H9 (cell line): ENCODE measurements around the gene HS3ST2. TPM values are rescaled to one million over a fixed set of nuclear protein-coding genes. Genes with fewer than 3 reads are reported as not detected.

Experiments
- DNase-seq: peaks from one replicate; pipeline ENCODE4 v3.0.0-alpha.2; 2017
- H2AFZ ChIP-seq: one replicate; pipeline ENCODE4 v1.6.1; 2013; ENCODE audit warnings: mild to moderate bottlenecking, low read length, control low read depth, moderate library complexity
- H2AK5ac ChIP-seq: 2 replicates; pipeline ENCODE4 v1.6.1; 2013; ENCODE audit warnings: low read length, control low read depth, mixed read lengths; ENCODE audit not compliant: insufficient read length
- H2BK120ac ChIP-seq: one replicate; pipeline ENCODE4 v1.6.1; 2013; ENCODE audit warnings: low read depth, mild to moderate bottlenecking, low read length, control low read depth, inconsistent platforms; ENCODE audit not compliant: poor library complexity, severe bottlenecking
- H2BK12ac ChIP-seq: 2 replicates; pipeline ENCODE4 v1.6.1; 2013; ENCODE audit warnings: low read length, control low read depth, mixed read lengths, low read depth; ENCODE audit not compliant: insufficient read length
- H2BK15ac ChIP-seq: 2 replicates; pipeline ENCODE4 v1.6.1; 2013; ENCODE audit warnings: low read depth, low read length, control low read depth
- H2BK20ac ChIP-seq: one replicate; pipeline ENCODE4 v1.6.1; 2013; ENCODE audit warnings: low read depth, mild to moderate bottlenecking, low read length, control low read depth, inconsistent platforms; ENCODE audit not compliant: poor library complexity, severe bottlenecking
- H2BK5ac ChIP-seq: 2 replicates; pipeline ENCODE4 v1.6.1; 2013; ENCODE audit warnings: low read length, control low read depth, mixed read lengths; ENCODE audit not compliant: insufficient read length
- H3K14ac ChIP-seq: 2 replicates; pipeline ENCODE4 v1.6.1; 2013; ENCODE audit warnings: low read length, control low read depth; ENCODE audit not compliant: insufficient read depth
- H3K18ac ChIP-seq: 2 replicates; pipeline ENCODE4 v1.6.1; 2013; ENCODE audit warnings: low read depth, mild to moderate bottlenecking, mixed read lengths, low read length, control low read depth; ENCODE audit not compliant: insufficient read length
- H3K23ac ChIP-seq: 2 replicates; pipeline ENCODE4 v1.6.1; 2013; ENCODE audit warnings: low read length, control low read depth, mixed read lengths, low read depth; ENCODE audit not compliant: insufficient read length
- H3K23me2 ChIP-seq: 2 replicates; pipeline ENCODE4 v1.6.1; 2013; ENCODE audit warnings: low read depth, mild to moderate bottlenecking, mixed read lengths, low read length, control low read depth; ENCODE audit not compliant: insufficient read length, poor library complexity, severe bottlenecking
- H3K27ac ChIP-seq: 2 replicates; pipeline ENCODE4 v1.5.1; 2013; ENCODE audit warnings: low read length, control low read depth, mixed read lengths, low read depth; ENCODE audit not compliant: insufficient read length
- H3K27me3 ChIP-seq: 2 replicates; pipeline ENCODE4 v1.6.1; 2013; ENCODE audit warnings: low read length, control low read depth, inconsistent platforms; ENCODE audit not compliant: insufficient read depth
- H3K4ac ChIP-seq: 2 replicates; pipeline ENCODE4 v1.6.1; 2013; ENCODE audit warnings: low read depth, mild to moderate bottlenecking, control low read depth, inconsistent platforms, low read length, moderate library complexity
- H3K4me1 ChIP-seq: 2 replicates; pipeline ENCODE4 v1.6.1; 2013; ENCODE audit warnings: low read length, control low read depth, inconsistent platforms; ENCODE audit not compliant: insufficient read depth
- H3K4me2 ChIP-seq: 2 replicates; pipeline ENCODE4 v1.6.1; 2013; ENCODE audit warnings: low read length, control low read depth, mixed read lengths; ENCODE audit not compliant: insufficient read length, insufficient read depth
- H3K56ac ChIP-seq: 2 replicates; pipeline ENCODE4 v1.6.1; 2013; ENCODE audit warnings: low read depth, mild to moderate bottlenecking, mixed read lengths, low read length, control low read depth; ENCODE audit not compliant: insufficient read length
- H3K79me1 ChIP-seq: 2 replicates; pipeline ENCODE4 v1.6.1; 2013; ENCODE audit warnings: low read depth, mild to moderate bottlenecking, moderate library complexity, low read length, control low read depth, inconsistent platforms; ENCODE audit not compliant: insufficient read depth, poor library complexity, severe bottlenecking
- H3K79me2 ChIP-seq: 2 replicates; pipeline ENCODE4 v1.6.1; 2013; ENCODE audit warnings: low read length, control low read depth, inconsistent platforms; ENCODE audit not compliant: insufficient read depth
- H3K9ac ChIP-seq: 2 replicates; pipeline ENCODE4 v1.6.1; 2013; ENCODE audit warnings: low read length, control low read depth, mixed read lengths; ENCODE audit not compliant: insufficient read length; ENCODE audit errors: extremely low read depth
- H3K9me3 ChIP-seq: one replicate; pipeline ENCODE4 v1.6.1; 2013; ENCODE audit warnings: low read depth, low read length, inconsistent platforms; ENCODE audit not compliant: control insufficient read depth
- H3T11ph ChIP-seq: one replicate; pipeline ENCODE4 v1.6.1; 2013; ENCODE audit warnings: mild to moderate bottlenecking, low read length, control low read depth, inconsistent platforms
- H4K20me1 ChIP-seq: one replicate; pipeline ENCODE4 v1.6.1; 2013; ENCODE audit not compliant: control insufficient read depth, insufficient read length, insufficient read depth
- H4K5ac ChIP-seq: 2 replicates; pipeline ENCODE4 v1.6.1; 2013; ENCODE audit warnings: low read depth, mild to moderate bottlenecking, mixed read lengths, low read length, control low read depth; ENCODE audit not compliant: insufficient read length
- H4K8ac ChIP-seq: replicated peaks from 2 replicates; pipeline ENCODE4 v1.6.1; 2013; ENCODE audit warnings: low read length, control low read depth, mixed read lengths, low read depth; ENCODE audit not compliant: insufficient read length
- H4K91ac ChIP-seq: 2 replicates; pipeline ENCODE4 v1.6.1; 2013; ENCODE audit warnings: low read depth, mild to moderate bottlenecking, moderate library complexity, mixed read lengths, low read length, control low read depth; ENCODE audit not compliant: insufficient read length
- H3K27ac Mint-ChIP-seq, 3 experiments: 2 replicates in 2 of 3; 3 replicates in 1 of 3; pipeline ENCODE4 v1.8.0; 2020 to 2021; ENCODE audit warnings: mixed read lengths in 3 of 3, mild to moderate bottlenecking in 1 of 3, moderate library complexity in 1 of 3
- H3K27me3 Mint-ChIP-seq: 2 replicates; pipeline ENCODE4 v1.8.0; 2021; ENCODE audit warnings: low read depth, mild to moderate bottlenecking, moderate library complexity, mixed read lengths
- H3K36me3 Mint-ChIP-seq, 3 experiments: 2 replicates in 2 of 3; 3 replicates in 1 of 3; pipeline ENCODE4 v1.8.0; 2020 to 2021; ENCODE audit warnings: low read depth in 3 of 3, mixed read lengths in 3 of 3; ENCODE audit not compliant: insufficient read depth in 1 of 3
- H3K4me1 Mint-ChIP-seq, 2 experiments: 2 replicates each; pipeline ENCODE4 v1.8.0; 2020; ENCODE audit warnings: mixed read lengths in 2 of 2
- H3K4me3 Mint-ChIP-seq, 2 experiments: 2 replicates in 1 of 2; 3 replicates in 1 of 2; pipeline ENCODE4 v1.8.0; 2020 to 2021; ENCODE audit warnings: mild to moderate bottlenecking in 2 of 2, mixed read lengths in 2 of 2, moderate library complexity in 1 of 2
- H3K9me3 Mint-ChIP-seq, 2 experiments: 2 replicates in 1 of 2; 3 replicates in 1 of 2; pipeline ENCODE4 v1.8.0; 2020; ENCODE audit warnings: mild to moderate bottlenecking in 2 of 2, mixed read lengths in 2 of 2, moderate library complexity in 1 of 2
- WGBS: extraction: QIAGEN DNeasy Blood & Tissue Kit; methylation state at CpG from one replicate; pipeline ENCODE4 v1.1.7; 2013; ENCODE audit warnings: missing lambda C conversion rate, low lambda C conversion rate, mixed read lengths; ENCODE audit not compliant: insufficient read length; ENCODE audit errors: extremely low coverage; 5-methylcytosine and 5-hydroxymethylcytosine counted together
- total RNA-seq: library from RNA; stranded (reverse); gene quantifications from 2 replicates; pipeline ENCODE4 v1.2.1, GENCODE V29; 2021
- TF ChIP-seq, protein P1 (sequence below): fragments of 200-600 bp; sonication (generic); conservative IDR thresholded peaks from 3 replicates; pipeline ENCODE4 v1.8.0; 2021; ENCODE audit warnings: antibody characterized with exemption, mild to moderate bottlenecking

Gene HS3ST2
- total RNA-seq, 1 experiment from 2014 or later, result 3.1 TPM

DNA sequence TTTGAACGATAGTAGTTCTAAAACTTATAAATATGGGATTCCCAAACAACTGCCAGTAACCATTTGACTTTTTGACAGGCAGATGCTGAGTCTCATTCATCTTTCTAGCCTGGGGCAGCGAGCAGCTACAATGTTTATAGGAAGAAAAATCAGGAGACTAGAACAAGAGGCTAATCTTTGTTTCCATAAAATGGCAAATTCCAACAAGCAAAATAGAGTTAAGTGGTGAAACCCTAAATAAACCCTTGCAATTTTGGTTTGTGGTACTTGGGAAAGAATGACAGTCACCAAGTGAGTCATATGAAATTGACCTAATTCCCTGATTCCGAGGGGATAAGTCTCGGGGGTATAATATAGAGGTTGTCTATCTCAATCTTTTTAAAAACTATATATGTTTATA is 27.3 kb upstream of the HS3ST2 start:
- Histone ChIP-seq H3T11ph (no peak overlapping the region), H3K18ac (no peak overlapping the region), H3K27ac (no peak overlapping the region), H3K9me3 (no peaks in the 10 kb centered on the region), H2BK20ac (no peak overlapping the region), H3K4ac (no peak overlapping the region), H3K14ac (no peak overlapping the region), H3K27me3 (no peaks in the 10 kb centered on the region), H3K4me2 (no peak overlapping the region), H2BK15ac (no peak overlapping the region), H2AFZ (no peak overlapping the region), H2BK5ac (no peak overlapping the region), H4K91ac (no peak overlapping the region), H3K9ac (no peak overlapping the region), H3K23me2 (no peaks in the 10 kb centered on the region), H2AK5ac (no peak overlapping the region), H2BK120ac (no peak overlapping the region), H3K79me2 (no peaks in the 10 kb centered on the region), H4K20me1 (no peaks in the 10 kb centered on the region), H2BK12ac (no peak overlapping the region), H4K5ac (no peak overlapping the region), H3K4me1 (no peaks in the 10 kb centered on the region), H3K56ac (no peak overlapping the region), H3K23ac (no peak overlapping the region), H3K79me1 (no peaks in the 10 kb centered on the region), H4K8ac (no peak overlapping the region)
- Mint-ChIP-seq H3K4me3 (no peak overlapping the region), H3K4me1 (peaks cover 17 to 22% of the 10 kb centered on the region in 2 experiments), H3K36me3 (no peaks in the 10 kb centered on the region), H3K27me3 (no peaks in the 10 kb centered on the region), H3K27ac (no peak overlapping the region), H3K9me3 (no peaks in the 10 kb centered on the region; a peak in 1 of 5 replicates)
- DNase-seq, result no peak
- TF ChIP-seq, protein P1, sequence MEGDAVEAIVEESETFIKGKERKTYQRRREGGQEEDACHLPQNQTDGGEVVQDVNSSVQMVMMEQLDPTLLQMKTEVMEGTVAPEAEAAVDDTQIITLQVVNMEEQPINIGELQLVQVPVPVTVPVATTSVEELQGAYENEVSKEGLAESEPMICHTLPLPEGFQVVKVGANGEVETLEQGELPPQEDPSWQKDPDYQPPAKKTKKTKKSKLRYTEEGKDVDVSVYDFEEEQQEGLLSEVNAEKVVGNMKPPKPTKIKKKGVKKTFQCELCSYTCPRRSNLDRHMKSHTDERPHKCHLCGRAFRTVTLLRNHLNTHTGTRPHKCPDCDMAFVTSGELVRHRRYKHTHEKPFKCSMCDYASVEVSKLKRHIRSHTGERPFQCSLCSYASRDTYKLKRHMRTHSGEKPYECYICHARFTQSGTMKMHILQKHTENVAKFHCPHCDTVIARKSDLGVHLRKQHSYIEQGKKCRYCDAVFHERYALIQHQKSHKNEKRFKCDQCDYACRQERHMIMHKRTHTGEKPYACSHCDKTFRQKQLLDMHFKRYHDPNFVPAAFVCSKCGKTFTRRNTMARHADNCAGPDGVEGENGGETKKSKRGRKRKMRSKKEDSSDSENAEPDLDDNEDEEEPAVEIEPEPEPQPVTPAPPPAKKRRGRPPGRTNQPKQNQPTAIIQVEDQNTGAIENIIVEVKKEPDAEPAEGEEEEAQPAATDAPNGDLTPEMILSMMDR, result no peak
- no CpG with 5 or more reads among the region's 4 CpGs for WGBS
